CD4-positive, alpha-beta memory T cell (primary cell): ENCODE data around the gene FBXL17. TPM values are rescaled to one million over a fixed set of nuclear protein-coding genes. Genes with fewer than 3 reads are reported as not detected.
A peak's percentile ranks its signal among the peaks of the same experiment; 100 is the strongest.

Source experiments
- CTCF ChIA-PET: fragments of 350-600 bp; sonication (Branson Sonifier 250); formaldehyde crosslinking; loops from one replicate; lab custom pipeline; 2021; ENCODE audit warnings: inconsistent platforms; ENCODE audit not compliant: partially characterized antibody; lab: Charles Lee
- POLR2A ChIA-PET: fragments of 350-600 bp; sonication (Branson Sonifier 250); formaldehyde crosslinking; loops from one replicate; lab custom pipeline; 2021; ENCODE audit not compliant: partially characterized antibody; lab: Charles Lee
- DNase-seq, 5 donors: peaks; one replicate each; pipeline versions ENCODE4 v3.0.0 to v3.0.0-alpha.2; 2020 to 2022; ENCODE audit warnings: mixed read lengths in 1 of 5
- H3K27ac ChIP-seq: one replicate; pipeline ENCODE4 v1.7.0; 2013; ENCODE audit warnings: low read depth, low read length
- H3K27me3 ChIP-seq: 2 replicates; pipeline ENCODE4 v1.7.0; 2013; ENCODE audit warnings: mild to moderate bottlenecking, low read length, moderate library complexity; ENCODE audit not compliant: insufficient read depth
- H3K36me3 ChIP-seq: 2 replicates; pipeline ENCODE4 v1.7.0; 2013; ENCODE audit warnings: mild to moderate bottlenecking, low read length, moderate library complexity; ENCODE audit not compliant: insufficient read depth
- H3K4me1 ChIP-seq: 2 replicates; pipeline ENCODE4 v1.7.0; 2013; ENCODE audit warnings: mild to moderate bottlenecking, low read length, moderate library complexity; ENCODE audit not compliant: insufficient read depth
- H3K4me3 ChIP-seq, 2 donors: one replicate each; pipeline ENCODE4 v1.7.0; 2013; ENCODE audit warnings: low read length in 2 of 2, mild to moderate bottlenecking in 1 of 2
- H3K9me3 ChIP-seq, 2 donors: one replicate each; pipeline ENCODE4 v1.7.0; 2013; ENCODE audit warnings: low read length in 2 of 2, control low read depth in 1 of 2; ENCODE audit not compliant: control insufficient read depth in 1 of 2
- H3K27ac Mint-ChIP-seq, 7 donors: one replicate each; pipeline ENCODE4 v1.8.0; 2020 to 2021; ENCODE audit warnings: mixed read lengths in 7 of 7, mild to moderate bottlenecking in 6 of 7, inconsistent platforms in 3 of 7, moderate library complexity in 3 of 7
- H3K27me3 Mint-ChIP-seq, 2 donors: one replicate each; pipeline ENCODE4 v1.8.0; 2020 to 2021; ENCODE audit warnings: mixed read lengths in 2 of 2
- H3K36me3 Mint-ChIP-seq, 2 donors: one replicate each; pipeline ENCODE4 v1.8.0; 2020 to 2021; ENCODE audit warnings: mixed read lengths in 2 of 2, inconsistent platforms in 1 of 2, mild to moderate bottlenecking in 1 of 2
- H3K4me1 Mint-ChIP-seq, 4 donors: one replicate each; pipeline ENCODE4 v1.8.0; 2020 to 2021; ENCODE audit warnings: mixed read lengths in 4 of 4, mild to moderate bottlenecking in 1 of 4
- H3K4me3 Mint-ChIP-seq, 8 donors: one replicate each; pipeline ENCODE4 v1.8.0; 2020 to 2021; ENCODE audit warnings: mixed read lengths in 8 of 8, mild to moderate bottlenecking in 7 of 8, moderate library complexity in 6 of 8, inconsistent platforms in 3 of 8
- H3K9me3 Mint-ChIP-seq, 8 donors: one replicate each; pipeline ENCODE4 v1.8.0; 2020 to 2021; ENCODE audit warnings: mixed read lengths in 8 of 8, mild to moderate bottlenecking in 5 of 8, inconsistent platforms in 3 of 8, moderate library complexity in 1 of 8
- intact Hi-C: fragments of 100-400 bp; cut with micrococcal nuclease; formaldehyde crosslinking; loops from one replicate; pipeline ENCODE4 v1.15.1; 2023
- polyA plus RNA-seq, 2 donors: library from polyadenylated mRNA; unstranded; fragments of 300-500 nt; fragmentation: Illumina TruSeq; gene quantifications; one replicate each; pipeline ENCODE4 v1.2.3, GENCODE V29; 2021
- total RNA-seq, 2 experiments: library from RNA; stranded (reverse); gene quantifications; one replicate each; pipeline ENCODE4 v1.2.3, GENCODE V29; 2021

Gene FBXL17
- total and polyA plus RNA-seq, 4 experiments from 2014 or later: 7.1 to 27.5 (median 16.8) TPM

DNA sequence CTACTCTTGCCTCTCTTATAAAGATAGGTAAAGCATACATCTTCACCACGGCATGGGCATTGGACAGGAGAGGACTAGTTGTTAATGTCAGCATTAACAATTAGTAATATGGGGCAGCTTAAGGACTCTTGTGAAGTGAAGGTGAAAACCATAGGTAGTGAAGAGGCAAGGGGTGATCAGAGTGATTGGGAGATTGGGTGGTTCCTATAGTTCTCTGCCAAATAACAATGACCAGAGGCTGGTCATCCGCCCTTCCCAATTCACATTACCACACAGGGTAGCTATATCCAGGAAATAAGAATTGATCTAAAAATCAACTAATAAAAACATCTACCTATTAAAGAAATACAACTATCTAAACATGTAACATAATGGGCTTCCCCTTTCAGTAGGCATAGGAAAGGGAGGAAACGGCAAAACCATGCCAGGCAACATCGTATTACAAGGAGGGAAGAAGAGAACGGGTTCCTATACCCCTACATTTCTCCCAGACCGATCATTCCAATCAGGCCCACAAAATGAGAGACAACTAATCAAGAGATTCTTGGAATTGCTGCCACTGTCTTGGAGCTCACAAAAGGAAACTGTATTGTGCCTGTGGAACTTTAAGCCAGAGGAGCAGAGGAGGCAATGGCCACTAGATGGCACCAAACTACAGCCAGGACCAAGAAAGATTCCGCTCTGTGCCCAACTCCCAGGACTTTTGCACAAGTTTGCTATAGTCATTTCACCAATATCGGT, 121.6 kb downstream of the FBXL17 start:
- H3K27ac ChIP-seq: no peak overlapping the region
- H3K4me1 Mint-ChIP-seq: peaks cover 5 to 12% (median 8%) of the 10 kb centered on the region in 4 donors
- ChIA-PET POLR2A (no interaction called here), CTCF (interaction anchor here (0.7 to 5.0 kb wide), 32 partner anchors 10 to 1378 kb away, joined by 3 to 68 read pairs (median 5); no protein-coding TSS in a partner anchor)
- H3K36me3 Mint-ChIP-seq: no peaks in the 10 kb centered on the region
- no peaks in the 10 kb centered on the region for H3K4me1 ChIP-seq
- DNase-seq: peak; percentile 54 to 62 (median 57)
- no peaks in the 10 kb centered on the region for H3K9me3 Mint-ChIP-seq
- no peaks in the 10 kb centered on the region for H3K9me3 ChIP-seq
- no peaks in the 10 kb centered on the region for H3K27me3 Mint-ChIP-seq
- no peaks in the 10 kb centered on the region for H3K27me3 ChIP-seq
- intact Hi-C loops: loop anchor here (1.0 kb wide), 1 partner anchor 85 kb away; no protein-coding TSS in a partner anchor
- H3K4me3 Mint-ChIP-seq: peak overlapping the region in 2 of 8 donors; percentile 33 to 35
- peak overlapping the region in 1 of 7 donors; percentile 11 for H3K27ac Mint-ChIP-seq
- H3K36me3 ChIP-seq: no peaks in the 10 kb centered on the region
- no peak overlapping the region for H3K4me3 ChIP-seq

DNA sequence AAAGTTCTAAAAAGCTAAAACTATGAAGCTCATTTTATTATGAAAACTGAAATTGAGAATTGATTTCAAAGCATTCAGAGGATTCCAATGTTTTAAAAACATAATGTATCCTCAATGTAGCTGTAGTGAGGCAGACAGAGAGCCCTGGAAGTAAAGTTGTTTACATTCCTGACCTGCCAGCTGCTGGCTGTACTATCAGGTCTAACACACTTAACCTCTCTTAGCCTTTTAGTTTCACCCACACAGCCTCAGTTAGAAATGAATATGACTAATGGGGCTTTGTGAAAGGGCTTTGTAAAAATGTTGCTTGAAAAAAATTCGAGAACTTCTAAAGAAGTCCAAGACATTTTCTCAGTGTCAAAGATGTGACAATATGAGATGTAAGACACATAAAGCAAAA, 122.6 kb downstream of the FBXL17 start:
- CTCF ChIA-PET: interaction anchor here (0.6 to 5.0 kb wide), 17 partner anchors 9 to 1379 kb away, joined by 3 to 68 read pairs (median 6); no protein-coding TSS in a partner anchor
- no peaks in the 10 kb centered on the region for H3K9me3 ChIP-seq
- POLR2A ChIA-PET: no interaction called here

DNA sequence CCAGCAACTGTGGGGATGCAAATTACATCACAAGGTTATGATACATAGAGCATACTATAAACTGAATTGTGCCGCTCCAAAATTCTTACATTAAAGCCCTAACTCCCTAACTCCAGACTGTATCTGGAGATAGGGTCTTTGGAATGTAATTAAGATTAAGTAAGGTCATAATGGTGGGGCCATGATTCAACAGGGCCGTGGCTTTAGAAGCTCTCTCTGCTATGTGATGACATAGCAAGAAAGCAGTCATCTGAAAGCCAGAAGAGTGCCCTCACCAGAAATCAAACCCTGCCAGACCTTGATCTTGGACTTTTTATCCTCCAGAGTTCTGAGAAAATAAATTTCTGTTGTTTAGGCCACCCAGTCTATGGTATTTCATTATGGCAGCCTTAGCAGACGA, 123.9 kb downstream of the FBXL17 start:
- Histone ChIP-seq H3K4me3 (no peak overlapping the region), H3K36me3 (no peaks in the 10 kb centered on the region), H3K9me3 (no peaks in the 10 kb centered on the region), H3K4me1 (no peaks in the 10 kb centered on the region), H3K27me3 (no peaks in the 10 kb centered on the region), H3K27ac (no peak overlapping the region)
- CTCF ChIA-PET: interaction anchor here (5.0 kb wide), 1 partner anchor 86 kb away, joined by 68 read pairs; no protein-coding TSS in a partner anchor
- POLR2A ChIA-PET: no interaction called here
- H3K27ac Mint-ChIP-seq: no peak overlapping the region
- no peaks in the 10 kb centered on the region for H3K27me3 Mint-ChIP-seq
- H3K9me3 Mint-ChIP-seq: no peaks in the 10 kb centered on the region
- intact Hi-C loops: no loop called here
- peaks cover 5 to 11% (median 8%) of the 10 kb centered on the region in 4 donors for H3K4me1 Mint-ChIP-seq
- peaks cover 0 to 4% of the 10 kb centered on the region in 2 donors for H3K36me3 Mint-ChIP-seq
- H3K4me3 Mint-ChIP-seq: no peak overlapping the region
- no peak for DNase-seq

More for the DNA sequence above, 122.6 kb downstream of the FBXL17 start:
- no peak overlapping the region for H3K27ac ChIP-seq
- Mint-ChIP-seq H3K4me1 (peaks cover 5 to 9% (median 9%) of the 10 kb centered on the region in 4 donors), H3K9me3 (no peaks in the 10 kb centered on the region), H3K4me3 (no peak overlapping the region), H3K27ac (no peak overlapping the region), H3K27me3 (no peaks in the 10 kb centered on the region), H3K36me3 (peaks cover 0 to 2% of the 10 kb centered on the region in 2 donors)
- intact Hi-C loops: no loop called here
- no peaks in the 10 kb centered on the region for H3K4me1 ChIP-seq
- no peaks in the 10 kb centered on the region for H3K27me3 ChIP-seq
- no peak overlapping the region for H3K4me3 ChIP-seq
- DNase-seq: no peak
- H3K36me3 ChIP-seq: no peaks in the 10 kb centered on the region

DNA sequence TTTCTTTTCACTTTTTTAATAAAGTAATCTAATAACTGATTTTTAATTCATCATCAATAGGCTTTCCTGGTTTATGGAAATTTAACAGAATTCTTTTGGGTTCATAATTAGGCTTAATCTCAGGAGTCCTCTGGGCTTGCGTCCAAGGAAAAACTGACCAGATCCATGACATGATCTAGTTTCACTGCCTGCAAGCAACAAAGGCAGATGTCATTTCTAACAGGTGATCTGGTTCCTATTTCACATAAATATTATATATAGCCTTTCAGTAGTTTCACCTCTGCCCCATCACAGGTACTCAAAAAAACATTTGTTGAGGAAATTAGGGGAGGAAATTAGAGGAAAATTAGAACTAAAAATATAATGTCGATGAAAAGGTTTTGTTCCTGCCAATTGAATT, 126.4 kb downstream of the FBXL17 start:
- no peak overlapping the region for H3K27ac ChIP-seq
- ChIA-PET CTCF (no interaction called here), POLR2A (no interaction called here)
- H3K36me3 ChIP-seq: no peaks in the 10 kb centered on the region
- DNase-seq: no peak
- no peak overlapping the region for H3K4me3 ChIP-seq
- no peaks in the 10 kb centered on the region for H3K9me3 Mint-ChIP-seq
- no peaks in the 10 kb centered on the region for H3K27me3 Mint-ChIP-seq
- H3K9me3 ChIP-seq: no peaks in the 10 kb centered on the region
- no peak overlapping the region for H3K27ac Mint-ChIP-seq
- intact Hi-C loops: no loop called here
- H3K4me1 Mint-ChIP-seq: peaks cover 2 to 7% (median 4%) of the 10 kb centered on the region in 4 donors
- no peak overlapping the region for H3K4me3 Mint-ChIP-seq
- no peaks in the 10 kb centered on the region for H3K27me3 ChIP-seq
- H3K4me1 ChIP-seq: no peaks in the 10 kb centered on the region
- peaks cover 0 to 4% of the 10 kb centered on the region in 2 donors for H3K36me3 Mint-ChIP-seq

DNA sequence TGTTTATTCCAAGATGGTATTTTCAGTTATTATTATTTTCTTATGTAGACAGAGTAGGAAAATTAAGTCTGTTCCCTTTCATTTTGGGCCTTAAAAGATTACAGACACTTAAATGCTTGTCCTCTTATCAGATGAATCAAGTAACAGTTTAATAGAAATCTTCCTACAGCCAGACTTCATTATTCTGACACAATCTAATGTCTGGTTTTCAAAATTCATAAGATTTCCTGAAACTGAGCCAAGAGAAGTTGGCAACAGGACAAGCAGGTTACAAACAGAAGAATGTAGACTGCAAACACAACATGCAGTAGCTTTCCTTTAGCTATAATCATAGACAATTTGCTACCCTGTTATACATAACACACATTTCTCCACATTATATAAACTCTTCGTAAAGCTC, 130.5 kb downstream of the FBXL17 start:
- no peaks in the 10 kb centered on the region for H3K36me3 ChIP-seq
- no peak overlapping the region for H3K4me3 ChIP-seq
- Mint-ChIP-seq H3K4me3 (no peak overlapping the region), H3K9me3 (peaks cover 0 to 1% (median 0%) of the 10 kb centered on the region in 8 donors), H3K27me3 (no peaks in the 10 kb centered on the region), H3K36me3 (peaks cover 2 to 17% of the 10 kb centered on the region in 2 donors), H3K4me1 (peaks cover 0 to 6% (median 3%) of the 10 kb centered on the region in 4 donors), H3K27ac (no peak overlapping the region)
- POLR2A ChIA-PET: no interaction called here
- H3K27ac ChIP-seq: no peak overlapping the region
- no peaks in the 10 kb centered on the region for H3K4me1 ChIP-seq
- DNase-seq: no peak
- H3K9me3 ChIP-seq: no peaks in the 10 kb centered on the region
- CTCF ChIA-PET: interaction anchor here (4.1 kb wide), 1 partner anchor 9 kb away, joined by 23 read pairs; no protein-coding TSS in a partner anchor
- intact Hi-C loops: no loop called here
- H3K27me3 ChIP-seq: no peaks in the 10 kb centered on the region

DNA sequence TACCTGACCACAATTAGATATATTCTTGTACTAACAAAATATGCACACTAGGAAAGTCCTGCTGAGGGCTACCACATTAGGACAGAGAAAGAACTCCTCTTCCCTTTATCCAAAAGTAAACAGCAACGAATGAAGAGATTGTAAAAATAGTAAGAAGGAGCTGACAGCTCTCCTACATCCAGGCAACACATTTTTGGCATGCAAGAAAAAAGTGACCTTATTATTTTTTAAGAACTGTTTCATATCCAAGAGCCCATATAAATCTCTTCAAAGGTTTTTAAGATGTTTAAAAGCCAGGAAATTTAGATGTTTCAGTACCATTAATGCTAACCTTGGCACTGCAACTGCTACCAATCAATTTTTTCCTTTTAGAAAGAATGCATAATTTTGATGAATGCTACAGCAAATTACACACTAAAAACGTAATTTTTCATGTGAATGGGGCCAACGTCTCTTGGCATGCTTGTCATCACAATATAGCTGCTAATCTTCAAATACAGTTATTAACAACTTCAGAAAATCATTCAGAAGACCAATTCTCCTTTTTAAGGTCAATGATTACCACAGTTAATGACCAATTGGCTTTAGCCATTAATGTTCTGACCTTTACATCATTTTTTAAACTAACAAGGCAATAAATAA, 132.0 kb downstream of the FBXL17 start:
- H3K27me3 Mint-ChIP-seq: no peaks in the 10 kb centered on the region
- intact Hi-C loops: no loop called here
- H3K4me1 Mint-ChIP-seq: peaks cover 0 to 6% (median 3%) of the 10 kb centered on the region in 4 donors
- H3K27ac Mint-ChIP-seq: no peak overlapping the region
- no peaks in the 10 kb centered on the region for H3K36me3 ChIP-seq
- H3K9me3 Mint-ChIP-seq: peaks cover 0 to 1% (median 0%) of the 10 kb centered on the region in 8 donors
- H3K9me3 ChIP-seq: no peaks in the 10 kb centered on the region
- H3K27me3 ChIP-seq: no peaks in the 10 kb centered on the region
- no peak overlapping the region for H3K4me3 Mint-ChIP-seq
- peaks cover 2 to 17% of the 10 kb centered on the region in 2 donors for H3K36me3 Mint-ChIP-seq
- CTCF ChIA-PET: interaction anchor here (4.1 kb wide), 1 partner anchor 11 kb away, joined by 23 read pairs; no protein-coding TSS in a partner anchor
- no peak overlapping the region for H3K27ac ChIP-seq
- POLR2A ChIA-PET: no interaction called here
- no peak for DNase-seq
- no peaks in the 10 kb centered on the region for H3K4me1 ChIP-seq
- H3K4me3 ChIP-seq: no peak overlapping the region
